ENCODE data around the gene GDF7. TPM values are rescaled to one million over a fixed set of nuclear protein-coding genes. Genes with fewer than 3 reads are reported as not detected.

The GDF7 gene
- total and polyA plus RNA-seq, 2 of the 8 experiments (the other 6 are each of a cell fraction or from before 2014, with no cell fraction given): 0.04 to 0.06 TPM

DNA sequence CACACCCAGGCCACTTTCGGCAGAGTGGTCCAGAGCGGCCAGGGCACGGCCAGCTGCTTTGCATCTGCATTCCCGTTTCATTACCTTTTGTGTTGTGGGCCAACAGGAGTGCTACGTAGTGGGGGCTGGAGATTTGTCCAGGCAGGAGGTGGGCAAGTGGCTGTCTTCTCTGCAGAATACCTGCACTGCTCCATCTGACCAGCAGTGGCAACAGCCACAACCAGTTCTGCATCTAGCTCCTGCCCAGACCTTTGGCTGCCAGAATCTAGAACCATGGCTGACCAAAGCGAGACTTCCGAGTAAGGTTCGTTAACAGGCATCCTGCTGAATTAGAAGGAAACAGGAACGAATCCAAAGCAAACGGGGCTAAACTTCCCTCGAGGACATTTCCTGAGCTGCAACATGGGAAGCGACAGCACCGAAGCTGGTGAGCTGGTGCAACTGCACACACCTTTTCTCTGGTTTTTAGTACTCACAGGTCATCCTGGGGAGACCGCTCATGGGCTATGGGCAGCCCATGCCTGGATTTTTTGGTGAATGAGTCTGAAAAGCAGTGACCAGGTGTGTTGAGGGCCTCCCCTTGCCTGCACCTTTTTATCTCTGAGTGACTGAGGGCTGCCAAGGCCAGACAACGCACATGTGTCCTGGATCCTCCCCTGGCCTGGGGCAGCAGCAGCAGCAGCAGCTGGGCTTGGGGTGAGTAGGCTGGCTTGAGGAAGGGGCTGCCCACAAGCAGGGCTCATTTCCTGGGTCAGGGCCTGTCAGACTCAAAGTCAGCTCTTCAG is 10.5 kb downstream of the GDF7 start (continued):
- TF ChIP-seq, protein P1, sequence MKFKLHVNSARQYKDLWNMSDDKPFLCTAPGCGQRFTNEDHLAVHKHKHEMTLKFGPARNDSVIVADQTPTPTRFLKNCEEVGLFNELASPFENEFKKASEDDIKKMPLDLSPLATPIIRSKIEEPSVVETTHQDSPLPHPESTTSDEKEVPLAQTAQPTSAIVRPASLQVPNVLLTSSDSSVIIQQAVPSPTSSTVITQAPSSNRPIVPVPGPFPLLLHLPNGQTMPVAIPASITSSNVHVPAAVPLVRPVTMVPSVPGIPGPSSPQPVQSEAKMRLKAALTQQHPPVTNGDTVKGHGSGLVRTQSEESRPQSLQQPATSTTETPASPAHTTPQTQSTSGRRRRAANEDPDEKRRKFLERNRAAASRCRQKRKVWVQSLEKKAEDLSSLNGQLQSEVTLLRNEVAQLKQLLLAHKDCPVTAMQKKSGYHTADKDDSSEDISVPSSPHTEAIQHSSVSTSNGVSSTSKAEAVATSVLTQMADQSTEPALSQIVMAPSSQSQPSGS (IDR thresholded peaks at IDR 0.05; ENCODE audit: low read length): no peak

All from H1 (cell line).